Thyroid gland (tissue), 4 donors: Measurements from ENCODE around the gene NUDT1. TPM values are rescaled to one million over a fixed set of nuclear protein-coding genes. Genes with fewer than 3 reads are reported as not detected.
A peak's percentile ranks its signal among the peaks of the same experiment; 100 is the strongest.

ENCODE experiments used
- DNase-seq, 2 donors: peaks; one replicate each; pipeline ENCODE4 v3.0.0-alpha.2; 2019
- H3K27ac ChIP-seq, 3 donors: fragments of 200-600 bp; sonication (generic); 1 replicate in 2 of 3; 2 replicates in 1 of 3; pipeline ENCODE4 v1.5.1; 2016 to 2019; ENCODE audit warnings: mild to moderate bottlenecking in 1 of 3, moderate library complexity in 1 of 3
- H3K27me3 ChIP-seq: fragments of 200-600 bp; sonication (generic); one replicate; pipeline ENCODE4 v1.5.1; 2019
- H3K36me3 ChIP-seq, 2 donors: fragments of 200-600 bp; sonication (generic); one replicate each; pipeline ENCODE4 v1.5.1; 2016 to 2019
- H3K4me1 ChIP-seq, 2 donors: fragments of 200-600 bp; sonication (generic); one replicate each; pipeline ENCODE4 v1.5.1; 2017 to 2019
- H3K4me3 ChIP-seq, 3 donors: fragments of 200-600 bp; sonication (generic); replicated peaks in 1 of 3; 1 replicate in 2 of 3; 2 replicates in 1 of 3; pipeline ENCODE4 v1.5.1; 2016; ENCODE audit warnings: mild to moderate bottlenecking in 1 of 3
- H3K9me3 ChIP-seq: fragments of 200-600 bp; sonication (generic); one replicate; pipeline ENCODE4 v1.5.1; 2017
- POLR2A ChIP-seq, 2 donors: fragments of 450-650 bp; IDR thresholded peaks; one replicate each; pipeline ENCODE4 v1.6.1; 2017; ENCODE audit warnings: antibody characterized with exemption in 2 of 2, mild to moderate bottlenecking in 2 of 2, moderate library complexity in 1 of 2
- WGBS, 2 donors: methylation state at CpG; one replicate each; pipeline ENCODE4 v1.1.5; 2017; 5-methylcytosine and 5-hydroxymethylcytosine counted together
- intact Hi-C: fragments of 100-400 bp; cut with DNase I; formaldehyde crosslinking; loops from one replicate; pipeline ENCODE4 v1.15.1; 2023
- total RNA-seq, 4 donors: library from RNA; depleted of rRNA; stranded (reverse); fragments of >200 nt; gene quantifications; one replicate each; pipeline ENCODE4 v1.2.3, GENCODE V29; 2016
- TF ChIP-seq, protein P1 (sequence below), 6 experiments: fragments of 200-600 bp in 3 of 6; fragments of 450-650 bp in 3 of 6; sonication (generic) in 3 of 6; IDR thresholded peaks; one replicate each; pipeline ENCODE4 v1.5.1; 2016 to 2019; ENCODE audit warnings: antibody characterized with exemption in 6 of 6, mild to moderate bottlenecking in 2 of 6, inconsistent platforms in 1 of 6, moderate library complexity in 1 of 6

The NUDT1 gene
- total RNA-seq, 4 donors from 2014 or later = 7.0 to 11.9 (median 9.8) TPM

DNA sequence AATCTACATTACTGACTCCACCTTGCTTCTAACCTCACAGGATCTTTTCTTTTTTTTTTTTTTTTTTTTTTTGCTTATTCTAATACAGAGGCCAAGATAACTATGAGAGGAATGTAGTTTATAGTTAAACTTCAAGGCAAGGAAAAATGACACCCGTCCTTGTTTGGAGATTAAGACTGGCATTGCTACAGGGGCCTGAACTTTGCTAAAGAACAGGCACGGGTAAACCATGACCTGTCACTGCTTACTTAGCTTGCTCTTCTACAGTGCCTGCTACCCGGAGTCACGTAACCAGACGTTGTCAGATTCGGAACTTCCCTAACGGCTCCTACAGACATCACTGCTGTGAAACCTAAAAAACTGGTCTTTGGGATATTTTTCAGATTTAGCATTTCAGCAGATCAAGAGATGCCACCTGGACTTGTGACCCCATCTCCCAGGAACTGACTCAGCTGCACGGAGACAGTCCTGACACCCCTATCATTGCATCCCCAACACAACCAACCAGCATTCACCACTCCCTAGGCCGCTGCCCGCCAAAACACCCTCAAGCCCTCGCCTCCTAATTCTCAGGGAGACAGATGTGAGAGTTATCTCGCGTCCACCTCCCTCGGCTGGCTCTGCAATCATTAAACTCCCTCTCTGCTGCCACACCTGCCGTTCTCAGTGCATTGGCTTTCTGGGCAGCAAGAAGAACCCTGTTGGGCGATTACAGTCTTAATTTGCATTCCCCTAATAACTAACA, 36.8 kb upstream of the NUDT1 start:
- WGBS, 2 donors = 91 to 96% methylated on average over 16 of the region's 16 CpGs
- TF ChIP-seq, protein P1, sequence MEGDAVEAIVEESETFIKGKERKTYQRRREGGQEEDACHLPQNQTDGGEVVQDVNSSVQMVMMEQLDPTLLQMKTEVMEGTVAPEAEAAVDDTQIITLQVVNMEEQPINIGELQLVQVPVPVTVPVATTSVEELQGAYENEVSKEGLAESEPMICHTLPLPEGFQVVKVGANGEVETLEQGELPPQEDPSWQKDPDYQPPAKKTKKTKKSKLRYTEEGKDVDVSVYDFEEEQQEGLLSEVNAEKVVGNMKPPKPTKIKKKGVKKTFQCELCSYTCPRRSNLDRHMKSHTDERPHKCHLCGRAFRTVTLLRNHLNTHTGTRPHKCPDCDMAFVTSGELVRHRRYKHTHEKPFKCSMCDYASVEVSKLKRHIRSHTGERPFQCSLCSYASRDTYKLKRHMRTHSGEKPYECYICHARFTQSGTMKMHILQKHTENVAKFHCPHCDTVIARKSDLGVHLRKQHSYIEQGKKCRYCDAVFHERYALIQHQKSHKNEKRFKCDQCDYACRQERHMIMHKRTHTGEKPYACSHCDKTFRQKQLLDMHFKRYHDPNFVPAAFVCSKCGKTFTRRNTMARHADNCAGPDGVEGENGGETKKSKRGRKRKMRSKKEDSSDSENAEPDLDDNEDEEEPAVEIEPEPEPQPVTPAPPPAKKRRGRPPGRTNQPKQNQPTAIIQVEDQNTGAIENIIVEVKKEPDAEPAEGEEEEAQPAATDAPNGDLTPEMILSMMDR (IDR thresholded peaks at IDR 0.05) = no peak
- TF ChIP-seq POLR2A (IDR thresholded peaks at IDR 0.05) = no peak

DNA sequence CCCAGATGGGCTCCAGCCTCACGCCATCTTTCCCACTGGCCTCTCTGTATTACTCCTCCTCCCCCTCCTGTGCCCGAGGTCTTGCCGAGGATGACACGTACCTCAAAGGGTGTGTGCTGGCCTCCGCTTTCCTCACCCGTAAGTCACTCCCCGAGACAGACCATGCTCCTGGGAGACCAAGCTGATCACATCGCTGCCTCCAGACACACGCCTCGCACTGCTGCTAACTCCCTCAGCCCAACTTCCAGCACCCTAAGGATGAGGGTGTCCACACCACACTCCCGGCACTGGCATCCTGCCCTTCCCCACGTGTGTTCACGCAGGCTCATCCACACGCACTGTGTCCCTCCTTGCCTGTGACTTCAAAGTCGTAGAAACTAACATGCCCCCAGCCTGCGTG, 33.3 kb upstream of the NUDT1 start:
- intact Hi-C loops = no loop called here
- no peak for TF ChIP-seq POLR2A (IDR thresholded peaks at IDR 0.05)
- TF ChIP-seq, protein P1 (IDR thresholded peaks at IDR 0.05) = no peak
- no peak for DNase-seq
- H3K9me3 ChIP-seq = no peaks in the 10 kb centered on the region
- no peak overlapping the region for H3K27ac ChIP-seq
- H3K4me3 ChIP-seq = no peak overlapping the region
- WGBS, 2 donors = 93 to 94% methylated on average over 16 of the region's 16 CpGs
- no peaks in the 10 kb centered on the region for H3K4me1 ChIP-seq
- no peaks in the 10 kb centered on the region for H3K27me3 ChIP-seq
- H3K36me3 ChIP-seq = peaks cover 9 to 17% of the 10 kb centered on the region in 2 donors

More for the DNA sequence above, 36.8 kb upstream of the NUDT1 start:
- no peak overlapping the region for H3K4me3 ChIP-seq
- H3K27me3 ChIP-seq = no peaks in the 10 kb centered on the region
- H3K36me3 ChIP-seq = peaks cover 0 to 2% of the 10 kb centered on the region in 2 donors
- H3K27ac ChIP-seq = no peak overlapping the region
- intact Hi-C loops = no loop called here
- H3K9me3 ChIP-seq = no peaks in the 10 kb centered on the region
- no peaks in the 10 kb centered on the region for H3K4me1 ChIP-seq
- DNase-seq = no peak

DNA sequence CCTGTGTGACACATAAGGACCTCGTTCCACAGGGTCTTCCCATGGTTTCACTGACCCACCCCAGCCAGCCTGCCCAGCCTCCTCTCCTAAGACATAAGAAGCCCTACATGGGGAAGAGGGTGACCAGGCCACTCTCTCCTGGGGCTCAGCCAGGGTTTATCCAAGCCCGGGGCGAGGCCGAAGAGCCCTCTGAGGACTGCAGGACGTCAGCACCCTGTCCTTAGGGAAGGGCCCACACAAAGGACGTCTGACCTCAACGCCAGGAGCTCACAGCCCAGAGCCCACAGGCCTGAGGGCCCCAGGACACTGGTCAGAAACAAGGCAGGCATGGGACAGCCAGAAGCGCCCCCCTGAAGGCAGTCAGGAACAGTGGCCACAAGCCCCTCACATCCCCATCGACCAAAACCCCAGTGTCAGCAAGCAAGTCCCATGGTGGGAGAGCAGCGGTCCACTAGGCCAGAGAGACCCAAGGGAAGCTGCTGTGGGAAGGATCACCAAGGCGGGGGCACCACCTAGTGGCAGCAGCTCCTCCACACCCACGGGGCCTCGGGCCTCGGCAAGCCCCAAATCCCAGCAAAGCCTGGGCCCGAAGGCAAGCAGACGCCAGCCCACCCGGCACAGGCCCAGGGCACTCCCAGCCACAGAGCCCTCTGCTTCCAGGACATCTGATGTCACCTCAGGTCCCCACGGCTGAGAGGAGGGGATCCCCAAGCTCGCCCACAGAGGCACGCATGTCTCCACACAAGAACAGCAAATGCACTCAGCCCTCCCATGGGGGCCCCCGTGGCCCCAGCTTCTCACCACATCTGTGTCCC, 32.7 kb upstream of the NUDT1 start:
- Histone ChIP-seq H3K9me3 (no peaks in the 10 kb centered on the region), H3K27ac (peak overlapping the region in 1 of 3 donors; percentile 33), H3K36me3 (peaks cover 9 to 20% of the 10 kb centered on the region in 2 donors), H3K4me3 (no peak overlapping the region), H3K27me3 (no peaks in the 10 kb centered on the region), H3K4me1 (no peaks in the 10 kb centered on the region)
- DNase-seq = peak; percentile 69 to 76
- 62 to 79% methylated on average over 9 to 13 of the region's 21 CpGs for WGBS, 2 donors
- TF ChIP-seq, protein P1 (IDR thresholded peaks at IDR 0.05) = peak in 5 of 6 experiments; percentile 65 to 80 (median 71)
- no peak for TF ChIP-seq POLR2A (IDR thresholded peaks at IDR 0.05)
- intact Hi-C loops = no loop called here

DNA sequence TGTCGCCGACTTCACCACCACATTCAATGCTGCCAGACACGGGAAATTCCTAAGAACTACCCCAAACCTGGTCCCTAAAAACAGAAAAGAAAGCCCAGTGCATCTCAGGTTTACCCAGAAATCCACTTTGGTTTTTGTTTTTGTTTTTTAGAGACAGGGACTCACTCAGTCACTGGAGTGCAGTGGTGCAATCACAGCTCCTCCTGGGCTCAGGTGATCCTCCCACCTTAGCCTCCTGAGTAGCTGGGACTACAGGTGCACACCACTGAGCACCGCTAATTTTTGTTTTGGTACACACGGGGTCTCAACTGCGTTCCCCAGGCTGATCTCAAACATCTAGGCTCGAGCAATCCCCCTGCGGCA, 32.1 kb upstream of the NUDT1 start:
- Histone ChIP-seq H3K27ac (no peak overlapping the region), H3K9me3 (no peaks in the 10 kb centered on the region), H3K36me3 (peaks cover 9 to 24% of the 10 kb centered on the region in 2 donors), H3K27me3 (no peaks in the 10 kb centered on the region), H3K4me1 (no peaks in the 10 kb centered on the region), H3K4me3 (no peak overlapping the region)
- no peak for TF ChIP-seq POLR2A (IDR thresholded peaks at IDR 0.05)
- TF ChIP-seq, protein P1 (IDR thresholded peaks at IDR 0.05) = no peak
- 87 to 91% methylated on average over 8 of the region's 8 CpGs for WGBS, 2 donors
- intact Hi-C loops = no loop called here
- DNase-seq = no peak
